Neural cell (in vitro differentiated cells): ENCODE measurements around the gene STARD9.

Experiments used
- POLR2AphosphoS5 ChIP-seq: IDR thresholded peaks from 2 replicates; pipeline ENCODE4 v1.6.1; 2012
- RAD21 ChIP-seq: fragments of 450-650 bp; conservative IDR thresholded peaks from 2 replicates; pipeline ENCODE4 v1.6.1; 2014; ENCODE audit warnings: antibody characterized with exemption, mild to moderate bottlenecking, moderate library complexity
- REST ChIP-seq: IDR thresholded peaks from 2 replicates; pipeline ENCODE4 v1.6.1; 2012; ENCODE audit warnings: borderline replicate concordance

DNA sequence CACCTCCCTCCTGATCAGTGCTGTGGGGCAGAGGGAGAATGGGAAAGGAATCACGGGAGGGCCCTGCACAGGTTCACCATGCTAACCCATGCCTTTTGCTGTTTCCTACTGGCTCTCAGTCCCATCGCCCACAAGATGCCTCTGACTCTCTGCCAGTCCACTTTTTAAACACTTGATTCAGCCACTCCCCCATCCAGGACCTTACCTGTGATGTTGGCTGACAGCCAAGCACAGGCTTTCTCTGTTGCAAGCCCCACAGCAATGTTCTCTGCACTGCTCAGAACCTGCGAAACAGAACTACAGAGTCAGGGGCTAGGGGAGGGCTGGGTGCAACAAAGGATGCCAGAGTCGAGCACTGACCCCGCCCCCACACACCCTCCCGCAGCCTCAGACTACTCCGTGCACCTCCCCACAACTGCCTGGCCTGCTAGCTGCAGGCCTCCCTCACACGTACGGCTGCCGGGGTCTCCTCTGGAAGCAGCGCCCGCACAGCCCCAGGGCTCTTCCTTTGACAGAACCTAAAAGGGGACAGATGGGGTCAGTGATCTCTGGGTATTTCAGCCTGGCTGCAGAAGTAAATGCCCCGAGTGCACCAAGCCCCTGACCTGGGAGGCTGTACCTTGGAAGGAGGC lies 152.5 kb downstream of the STARD9 start:
- TF ChIP-seq RAD21, result no peak
- no peak for TF ChIP-seq POLR2AphosphoS5
- no peak for TF ChIP-seq REST
